Medulla oblongata (tissue), 1 donor: ENCODE data around the gene EXT2.

ENCODE experiments used
- DNase-seq: peaks from one replicate; pipeline ENCODE4 v3.0.0-alpha.2; 2015; ENCODE audit errors: extremely low spot score

EXT2 gene

DNA sequence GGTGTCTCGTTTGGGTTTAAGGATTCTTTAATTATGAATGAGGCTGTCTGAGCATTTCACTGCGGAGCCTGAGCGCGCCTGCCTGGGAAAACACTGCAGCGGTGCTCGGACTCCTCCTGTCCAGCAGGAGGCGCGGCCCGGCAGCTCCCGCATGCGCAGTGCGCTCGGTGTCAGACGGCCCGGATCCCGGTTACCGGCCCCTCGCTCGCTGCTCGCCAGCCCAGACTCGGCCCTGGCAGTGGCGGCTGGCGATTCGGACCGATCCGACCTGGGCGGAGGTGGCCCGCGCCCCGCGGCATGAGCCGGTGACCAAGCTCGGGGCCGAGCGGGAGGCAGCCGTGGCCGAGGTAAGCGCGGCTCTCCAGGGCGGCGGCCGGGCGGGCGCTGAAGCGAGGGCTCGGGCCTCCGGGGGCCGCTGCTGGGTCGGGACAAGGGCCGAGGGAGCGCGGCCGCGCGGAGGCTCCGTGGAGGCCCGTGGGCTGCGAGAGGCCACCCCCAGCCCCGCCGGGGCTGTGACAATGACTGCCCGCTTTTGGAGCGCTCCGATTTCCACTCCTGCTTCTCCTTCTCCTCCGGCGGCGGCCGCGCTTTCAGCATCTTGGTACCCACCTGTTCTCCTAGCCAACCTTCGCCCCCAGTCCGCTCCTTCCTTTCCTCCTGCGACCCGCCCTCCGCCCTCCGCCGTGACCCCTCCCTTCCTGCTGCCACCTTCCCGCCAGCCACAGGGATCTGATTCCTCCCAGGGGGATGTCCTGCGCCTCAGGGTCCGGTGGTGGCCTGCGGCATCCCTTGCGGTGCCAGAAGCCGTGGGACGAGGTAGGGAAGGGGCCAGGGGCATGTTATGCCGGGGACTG is at the start of gene EXT2:
EXT2 (plus strand) TSS at position 173 of the 854 bp plus-strand sequence. CDS start 12,035 bp downstream, outside the sequence.
- peak; percentile 91 for DNase-seq

DNA sequence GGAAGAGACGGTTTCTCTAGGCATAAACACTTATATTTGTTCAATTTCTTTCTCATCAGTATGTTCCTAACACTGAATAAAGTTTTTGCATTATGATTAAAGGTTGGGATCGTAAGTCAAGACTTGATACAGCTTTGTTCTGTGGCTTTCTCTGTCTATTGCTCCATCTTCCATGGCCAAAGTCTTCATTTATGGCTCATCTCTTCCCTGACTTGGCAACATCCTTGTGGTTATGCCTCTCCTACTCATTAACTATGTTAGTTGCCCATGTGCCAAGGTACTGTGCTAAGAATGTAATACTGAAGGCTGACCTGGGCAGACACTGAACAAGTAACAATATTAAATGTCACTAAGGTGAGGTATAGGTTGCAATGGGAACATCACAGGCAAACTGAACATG is 49.3 kb upstream of the EXT2 start:
- no peak for DNase-seq

DNA sequence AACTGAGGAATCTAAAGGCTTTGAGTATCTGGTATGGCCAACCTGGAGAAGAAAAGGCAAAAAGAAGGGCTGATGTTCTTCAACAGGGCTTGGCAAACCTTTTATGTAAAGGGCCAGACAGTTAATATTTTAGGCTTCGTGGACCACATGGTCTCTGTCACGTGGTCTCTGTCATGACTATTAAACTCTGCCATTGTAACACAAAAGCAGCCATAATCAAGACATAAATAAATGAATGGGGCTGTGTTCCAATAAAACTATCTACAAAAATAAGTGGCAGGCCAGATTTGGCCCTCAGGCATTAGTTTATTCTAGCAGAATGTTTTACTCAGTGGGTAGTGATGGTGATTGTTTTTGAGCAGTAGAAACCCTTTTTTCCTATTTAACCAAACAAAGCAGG is 48.2 kb upstream of the EXT2 start:
- no peak for DNase-seq

DNA sequence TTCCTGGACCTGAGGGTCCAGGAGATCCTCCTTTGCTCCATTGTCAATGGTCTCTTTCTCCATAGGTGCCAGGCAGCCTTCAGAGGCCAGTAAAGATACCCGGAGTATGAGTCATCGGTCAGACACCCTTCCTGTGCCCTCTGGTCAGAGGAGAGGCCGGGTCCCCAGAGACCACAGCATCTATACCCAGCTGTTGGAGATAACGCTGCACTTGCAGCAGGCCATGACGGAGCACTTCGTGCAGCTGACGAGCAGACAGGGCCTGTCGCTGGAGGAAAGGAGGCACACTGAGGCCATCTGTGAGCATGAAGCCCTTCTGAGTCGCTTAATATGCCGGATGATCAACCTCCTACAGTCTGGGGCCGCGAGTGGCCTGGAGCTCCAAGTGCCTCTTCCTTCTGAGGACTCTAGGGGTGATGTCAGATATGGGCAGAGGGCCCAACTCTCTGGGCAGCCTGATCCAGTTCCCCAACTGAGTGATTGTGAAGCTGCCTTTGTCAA is 47.5 kb upstream of the EXT2 start, which contains the start of gene ACCSL:
ACCSL (plus strand) TSS at position 51 of the 501 bp plus-strand sequence; CDS start at position 107, 56 bp downstream.
- DNase-seq = peak; percentile 66

DNA sequence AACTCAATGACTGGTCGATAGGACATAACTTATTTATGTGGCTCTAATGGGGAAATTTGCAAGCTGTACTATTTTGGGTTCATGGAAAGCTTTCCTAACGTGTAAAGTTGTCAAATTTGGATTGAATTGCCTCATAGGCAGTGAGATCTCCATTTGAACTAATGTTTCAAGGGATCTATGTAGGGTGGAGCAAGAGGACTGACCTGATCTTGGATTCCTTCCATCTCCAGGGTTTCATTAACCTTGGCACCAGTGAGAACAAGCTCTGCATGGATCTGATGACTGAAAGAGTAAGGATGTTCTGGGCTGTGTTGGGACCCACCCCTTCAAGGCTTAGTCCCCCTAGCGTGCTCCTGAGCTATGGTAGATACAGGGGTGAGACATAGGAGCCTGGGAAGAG is 45.6 kb upstream of the EXT2 start:
- no peak for DNase-seq

DNA sequence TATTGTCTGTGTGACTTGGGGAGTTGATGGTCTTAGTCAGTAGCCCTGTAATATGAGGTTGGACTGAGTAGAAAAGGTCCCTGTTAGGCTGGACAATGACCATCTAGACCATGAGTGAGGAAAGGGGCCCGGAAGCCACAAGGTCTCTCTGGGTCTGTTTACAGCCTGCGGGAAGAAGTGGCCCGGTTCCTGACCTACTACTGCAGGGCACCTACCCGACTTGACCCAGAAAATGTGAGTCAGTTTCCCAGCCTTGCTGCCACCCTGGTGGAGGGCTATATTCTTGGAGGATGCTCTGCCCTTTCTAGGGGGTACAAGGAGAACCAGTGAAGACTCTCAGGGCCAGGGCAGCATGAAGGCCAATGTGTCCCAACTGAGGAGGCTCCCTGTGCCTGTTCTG is 44.3 kb upstream of the EXT2 start:
- DNase-seq = no peak

DNA sequence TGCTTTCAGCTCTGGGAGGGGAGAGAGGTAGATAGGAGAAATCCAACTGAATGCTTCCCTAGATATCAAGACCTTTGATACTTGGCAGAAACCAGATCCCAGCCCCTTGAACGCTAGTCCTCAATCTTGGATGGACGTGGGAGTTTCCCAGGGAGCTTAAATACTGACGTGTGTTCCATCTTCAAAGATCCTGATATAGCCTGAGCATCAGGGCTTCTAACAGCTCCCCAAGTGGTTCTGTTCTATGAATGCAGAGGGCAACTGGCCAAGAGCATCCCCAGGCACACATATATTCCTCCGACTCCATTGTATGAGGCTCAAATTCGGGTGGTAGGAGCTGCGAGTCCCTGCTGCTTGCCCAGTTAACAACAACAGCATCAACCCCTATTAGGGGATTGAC is 38.1 kb upstream of the EXT2 start:
- no peak for DNase-seq

DNA sequence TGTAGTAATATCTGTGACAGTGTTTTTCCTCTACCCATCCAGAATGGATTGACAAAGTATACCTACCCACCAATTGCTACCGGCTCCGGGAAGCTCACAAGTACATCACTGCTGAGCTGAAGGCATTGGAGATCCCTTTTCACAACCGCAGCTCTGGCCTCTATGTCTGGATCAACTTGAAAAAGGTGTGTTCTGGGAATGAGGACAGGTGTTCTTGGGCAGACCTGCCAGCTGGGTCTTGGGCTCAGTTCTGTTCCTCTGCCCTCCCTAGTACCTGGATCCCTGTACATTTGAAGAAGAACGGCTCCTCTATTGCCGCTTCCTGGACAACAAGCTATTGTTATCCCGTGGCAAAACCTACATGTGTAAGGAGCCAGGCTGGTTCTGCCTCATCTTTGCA is 37.2 kb upstream of the EXT2 start:
- DNase-seq = no peak

DNA sequence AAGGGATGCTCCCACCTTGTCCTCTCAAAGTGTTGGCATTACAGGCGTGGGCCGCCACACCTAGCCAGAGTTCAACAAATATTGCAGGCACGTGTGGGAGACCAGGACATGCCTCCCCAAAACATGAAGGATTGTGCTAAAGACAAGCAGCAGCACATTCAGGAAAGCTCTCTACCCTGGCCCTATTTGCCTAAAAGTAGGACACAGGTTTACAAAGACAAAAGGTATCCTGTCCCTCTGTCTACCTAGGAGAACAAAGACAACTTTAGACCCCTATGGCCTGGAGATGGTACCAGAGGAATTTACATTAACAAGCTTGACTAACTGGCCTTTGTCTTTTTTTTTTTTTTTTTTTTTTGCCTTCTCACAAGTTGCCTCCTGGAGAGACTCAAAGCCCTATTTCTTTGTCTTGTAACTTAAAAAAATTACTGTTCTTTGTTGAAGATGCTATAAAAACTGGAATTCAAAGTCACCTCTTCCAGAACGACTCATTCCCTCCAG is 30.3 kb upstream of the EXT2 start:
- DNase-seq = peak; percentile 9

DNA sequence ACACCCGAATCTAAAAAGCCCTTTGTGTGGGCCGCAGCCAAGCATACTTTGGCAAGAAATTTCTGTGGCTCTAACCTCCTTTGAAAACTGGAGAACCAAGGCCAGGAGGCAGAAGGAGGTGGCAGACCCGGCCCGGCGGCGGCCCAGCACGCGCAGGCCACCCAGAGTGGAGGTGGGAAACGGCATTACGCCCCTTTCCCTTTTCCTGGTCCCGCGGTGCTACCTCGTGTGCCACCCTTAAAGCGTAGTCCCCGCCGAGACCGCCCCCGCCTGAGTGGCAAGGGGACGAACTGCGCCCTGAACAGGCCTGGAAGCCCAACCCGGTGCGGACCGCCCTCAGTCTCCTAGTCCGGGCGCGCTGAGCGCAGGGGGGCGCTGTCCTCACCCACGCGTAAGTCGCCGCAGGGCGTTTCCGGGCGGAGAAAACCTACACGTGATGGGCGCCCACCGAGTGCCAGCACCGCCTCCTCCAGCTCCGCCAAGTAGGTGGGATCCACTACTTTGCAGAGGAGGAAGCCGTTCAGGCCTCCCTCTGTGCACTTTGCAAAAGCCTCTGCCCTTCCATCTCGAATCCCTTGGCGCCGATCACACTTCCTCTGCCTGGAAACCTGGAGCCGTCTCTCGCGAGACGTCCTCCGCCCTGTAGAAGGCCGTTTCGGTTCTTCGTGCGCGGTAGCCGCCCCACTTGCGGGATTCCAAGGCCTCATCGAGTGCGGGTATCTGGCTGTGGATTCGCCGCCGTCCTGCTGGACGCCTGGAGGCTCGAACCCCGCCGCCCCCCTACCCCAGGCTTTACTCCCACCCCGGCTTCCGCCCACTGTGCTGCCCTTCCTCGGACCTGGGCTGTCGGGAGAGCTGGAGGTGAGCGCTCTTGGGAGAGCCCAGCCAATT is 29.4 kb upstream of the EXT2 start, which contains the start of gene ACCS:
ACCS (plus strand) TSS at position 430 of the 891 bp plus-strand sequence. CDS start 1,358 bp downstream, outside the sequence.
- peak; percentile 92 for DNase-seq

DNA sequence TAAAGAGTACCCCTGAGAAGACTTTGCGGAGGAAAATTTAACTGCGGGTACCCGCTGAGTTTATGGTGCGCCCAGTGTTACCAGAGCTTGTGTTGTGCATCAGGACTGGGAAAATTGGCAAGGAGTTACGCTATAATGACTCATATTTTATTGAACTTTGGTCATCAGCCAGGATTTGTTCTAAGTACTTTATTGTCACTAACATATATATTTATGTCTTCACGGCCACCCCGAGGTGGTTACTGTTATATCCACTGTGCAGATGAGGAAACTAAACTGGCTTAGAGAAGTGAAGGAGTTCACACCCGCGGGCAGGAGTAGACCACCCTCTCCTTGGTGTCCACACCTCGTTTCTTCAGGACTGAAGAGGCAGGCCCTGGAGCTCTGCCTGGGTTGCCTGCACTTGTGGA is 28.7 kb upstream of the EXT2 start:
- DNase-seq = peak; percentile 21

DNA sequence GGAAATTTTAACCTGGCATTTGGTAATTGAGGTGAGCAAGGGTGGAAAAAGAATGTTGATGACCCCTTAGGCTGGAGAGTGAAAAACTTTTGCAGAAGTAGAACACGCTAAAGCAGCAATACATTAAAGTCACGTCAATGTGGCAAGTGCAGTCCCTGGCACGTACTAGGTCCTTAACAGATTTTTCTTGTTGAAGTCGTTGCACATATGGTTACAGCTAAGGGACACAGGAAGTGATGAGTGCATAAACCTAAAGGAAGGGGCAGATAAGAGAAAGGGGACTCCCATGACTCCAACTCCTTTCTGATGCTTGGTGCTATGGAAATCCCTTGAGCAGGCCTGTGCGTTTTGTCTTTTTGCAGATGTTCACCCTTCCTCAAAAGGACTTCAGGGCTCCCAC is 28.2 kb upstream of the EXT2 start:
- DNase-seq = no peak

DNA sequence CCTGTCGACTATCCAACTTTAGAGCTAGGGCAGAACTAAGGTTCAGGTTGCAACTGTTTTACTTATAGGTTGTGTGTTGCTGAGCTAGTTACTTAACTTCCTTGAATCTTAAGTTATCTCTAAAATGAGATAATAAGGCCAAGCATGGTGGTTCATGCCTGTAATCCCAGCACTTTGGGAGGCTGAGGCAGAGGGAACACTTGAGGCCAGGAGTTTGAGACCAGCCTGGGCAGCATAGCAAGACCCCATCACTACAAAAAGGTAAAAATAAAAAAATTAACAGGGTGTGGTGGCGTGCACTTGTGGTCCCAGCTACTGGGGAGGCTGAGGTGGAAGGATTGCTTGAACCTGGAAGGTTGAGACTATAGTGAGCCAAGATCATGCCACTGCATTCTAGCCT is 27.3 kb upstream of the EXT2 start:
- no peak for DNase-seq

DNA sequence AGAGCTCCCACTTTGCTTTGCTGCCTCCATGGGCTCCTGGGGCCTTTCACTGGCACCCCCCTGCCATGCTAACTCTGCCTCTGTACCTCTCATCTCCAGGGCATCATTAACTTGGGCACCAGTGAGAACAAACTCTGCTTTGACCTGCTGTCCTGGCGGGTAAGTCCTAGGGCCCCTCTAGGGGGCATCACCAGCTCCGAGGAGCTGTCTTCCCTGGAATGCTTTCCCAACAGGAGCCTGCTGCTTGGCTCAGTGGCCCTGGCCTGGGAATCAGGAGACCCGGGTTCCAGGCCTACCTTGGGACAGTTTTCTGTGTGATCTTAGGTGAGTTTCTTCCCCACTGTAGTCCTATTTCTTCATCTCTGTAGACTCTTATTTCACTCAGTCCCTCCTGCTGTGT is 24.3 kb upstream of the EXT2 start:
- no peak for DNase-seq

DNA sequence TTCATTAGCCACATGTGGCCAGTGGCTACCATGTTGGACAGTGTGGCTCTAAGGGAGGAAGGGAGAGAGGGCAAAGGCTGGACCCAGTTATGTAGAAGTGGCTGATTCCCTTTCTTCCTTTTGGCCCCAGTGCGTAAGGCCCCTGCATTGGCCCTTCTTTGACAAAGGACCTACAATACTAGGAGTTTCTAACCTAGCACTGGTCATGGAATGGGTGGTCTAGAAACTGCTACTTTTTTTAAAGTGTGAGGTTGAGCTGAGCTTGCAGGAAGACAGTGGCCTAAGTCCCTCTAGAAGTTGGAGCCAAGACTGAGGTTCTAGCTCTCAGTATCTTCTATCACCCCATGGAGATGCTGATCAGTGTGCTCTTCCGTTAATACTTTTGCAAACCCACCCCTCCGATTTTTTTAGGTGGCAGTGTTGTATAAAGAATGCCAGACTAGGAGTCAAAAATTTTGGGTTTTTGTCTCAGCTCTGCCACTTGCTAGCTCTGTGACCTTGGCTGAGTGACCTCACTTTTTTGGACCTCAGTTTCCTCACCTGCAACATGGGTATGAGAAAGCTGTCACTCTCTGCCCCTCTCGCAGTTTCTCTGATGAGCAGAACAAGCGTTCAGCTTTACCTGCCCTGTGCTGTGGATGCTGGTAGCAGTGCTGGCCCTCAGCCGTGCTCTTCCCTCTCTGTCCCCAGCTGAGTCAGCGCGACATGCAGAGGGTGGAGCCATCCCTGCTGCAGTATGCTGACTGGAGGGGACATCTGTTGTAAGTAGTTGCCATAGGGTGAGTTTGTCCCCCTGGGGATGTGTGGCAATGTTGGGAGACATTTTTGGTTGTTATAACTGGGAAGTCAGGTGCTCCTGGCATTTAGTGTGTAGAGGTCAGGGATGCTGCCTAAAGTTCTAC is 22.5 kb upstream of the EXT2 start:
- DNase-seq = no peak

DNA sequence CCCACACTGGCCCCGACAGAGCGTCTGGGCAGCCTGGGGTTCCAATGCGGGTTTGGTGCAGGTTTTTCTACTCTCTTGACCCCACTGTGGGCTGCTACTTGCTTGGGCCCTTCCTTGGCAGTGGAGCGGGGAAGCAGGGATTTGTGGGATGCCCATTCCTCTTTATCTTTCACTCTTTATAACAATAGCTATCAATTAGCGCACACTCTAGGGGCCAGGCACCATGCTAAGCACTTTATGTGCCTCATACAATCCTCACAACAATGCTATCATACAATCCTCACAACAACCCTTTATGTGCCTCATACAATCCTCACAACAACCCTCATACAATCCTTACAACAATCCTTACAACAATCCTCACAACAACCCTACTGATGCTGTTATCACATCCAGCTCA is 16.7 kb upstream of the EXT2 start:
- DNase-seq = no peak

DNA sequence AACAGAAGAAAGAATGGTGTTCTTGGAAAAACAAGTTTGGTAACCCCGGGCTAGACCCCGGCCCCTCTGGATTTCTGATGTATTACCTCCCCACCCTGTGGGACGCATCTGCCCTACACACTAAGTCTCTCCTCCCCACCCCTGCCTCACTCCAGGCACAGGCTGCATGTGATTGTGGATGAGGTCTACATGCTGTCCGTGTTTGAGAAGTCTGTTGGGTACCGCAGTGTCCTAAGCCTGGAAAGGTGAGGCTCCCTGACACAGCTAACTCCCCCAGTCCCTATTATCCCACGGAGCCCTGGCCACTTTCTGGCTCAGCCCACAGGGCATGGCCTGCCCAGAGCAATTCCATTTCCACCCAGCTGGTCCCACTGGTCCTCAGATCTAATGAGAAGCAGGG is 16.1 kb upstream of the EXT2 start:
- DNase-seq = no peak

DNA sequence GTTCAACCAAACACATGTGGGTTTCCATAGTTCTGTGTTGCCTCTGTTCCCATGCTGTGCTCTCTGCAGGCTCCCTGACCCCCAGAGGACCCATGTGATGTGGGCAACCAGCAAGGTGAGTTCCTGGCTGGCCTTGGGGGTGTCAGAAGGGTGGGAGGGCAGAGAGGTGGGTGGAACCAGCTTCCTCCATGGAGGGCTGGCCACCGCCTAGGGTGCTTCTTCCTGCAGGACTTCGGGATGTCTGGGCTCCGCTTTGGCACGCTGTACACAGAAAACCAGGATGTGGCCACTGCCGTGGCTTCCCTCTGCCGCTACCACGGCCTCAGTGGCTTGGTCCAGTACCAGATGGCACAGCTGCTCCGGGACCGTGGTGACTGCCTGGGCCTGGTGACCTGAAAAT is 14.5 kb upstream of the EXT2 start:
- no peak for DNase-seq

DNA sequence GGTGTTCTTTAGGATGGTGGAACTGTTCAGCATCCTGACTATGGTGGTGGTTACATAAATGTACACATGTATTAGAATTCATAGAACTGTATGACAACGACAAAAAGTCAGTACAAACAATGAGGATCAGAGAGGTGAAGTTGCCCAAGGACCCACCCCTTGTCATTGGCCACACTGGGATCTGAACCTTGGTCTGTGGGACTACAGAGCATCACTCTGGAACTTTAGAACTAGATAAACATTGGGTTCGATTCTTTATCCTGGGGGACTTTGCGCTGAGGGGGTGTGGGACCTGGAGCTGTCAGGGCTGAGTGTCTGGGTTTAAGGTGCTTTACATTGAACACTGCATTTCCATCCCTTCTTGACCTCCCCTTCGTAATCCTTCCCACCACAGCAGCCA is 12.8 kb upstream of the EXT2 start:
- no peak for DNase-seq

DNA sequence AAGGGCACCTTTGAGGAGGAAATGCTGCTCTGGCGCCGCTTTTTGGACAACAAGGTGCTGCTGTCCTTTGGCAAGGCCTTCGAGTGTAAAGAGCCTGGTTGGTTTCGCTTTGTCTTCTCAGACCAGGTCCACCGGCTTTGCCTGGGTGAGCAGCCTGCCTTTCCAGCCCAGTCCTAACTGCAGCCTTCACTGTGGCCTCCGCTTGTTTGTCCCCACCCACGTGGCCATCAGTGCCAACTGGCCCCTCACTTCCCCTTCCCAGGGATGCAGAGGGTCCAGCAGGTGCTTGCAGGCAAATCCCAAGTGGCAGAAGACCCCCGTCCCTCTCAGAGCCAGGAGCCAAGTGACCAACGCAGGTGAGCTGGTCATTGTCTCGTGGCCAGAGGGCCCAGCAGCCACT is 12.0 kb upstream of the EXT2 start:
- DNase-seq = no peak

DNA sequence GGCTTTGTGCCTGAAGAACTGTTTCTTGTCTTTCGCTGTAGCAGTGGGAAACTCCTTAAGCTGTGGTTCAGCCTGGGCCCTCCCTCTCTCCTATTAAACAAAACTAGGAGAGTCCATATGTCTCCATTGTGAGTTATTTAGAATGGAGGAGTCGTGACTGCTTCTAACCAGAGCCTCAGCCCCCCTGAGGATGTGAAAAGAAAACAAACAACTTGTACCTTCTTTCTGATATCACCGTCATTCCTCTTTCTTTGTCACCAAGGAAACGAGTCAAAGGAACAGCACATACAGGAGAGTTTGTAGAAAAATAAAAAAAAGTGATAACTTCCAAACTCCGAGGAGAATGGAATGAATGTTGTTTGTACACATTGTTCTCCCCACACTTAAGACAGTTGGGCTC is 11.6 kb upstream of the EXT2 start:
- no peak for DNase-seq
